ENCODE results near the gene PEX1. TPM values are rescaled to one million over a fixed set of nuclear protein-coding genes. Genes with fewer than 3 reads are reported as not detected.

PEX1 gene
- total RNA-seq, 1 donor, result 30.2 TPM

- H3K4me3 ChIP-seq (ENCODE audit: low read depth, low read length), result peak overlapping the region; percentile 80
- DNase-seq (ENCODE audit: low read depth), result no peak
- TF ChIP-seq, protein P1, sequence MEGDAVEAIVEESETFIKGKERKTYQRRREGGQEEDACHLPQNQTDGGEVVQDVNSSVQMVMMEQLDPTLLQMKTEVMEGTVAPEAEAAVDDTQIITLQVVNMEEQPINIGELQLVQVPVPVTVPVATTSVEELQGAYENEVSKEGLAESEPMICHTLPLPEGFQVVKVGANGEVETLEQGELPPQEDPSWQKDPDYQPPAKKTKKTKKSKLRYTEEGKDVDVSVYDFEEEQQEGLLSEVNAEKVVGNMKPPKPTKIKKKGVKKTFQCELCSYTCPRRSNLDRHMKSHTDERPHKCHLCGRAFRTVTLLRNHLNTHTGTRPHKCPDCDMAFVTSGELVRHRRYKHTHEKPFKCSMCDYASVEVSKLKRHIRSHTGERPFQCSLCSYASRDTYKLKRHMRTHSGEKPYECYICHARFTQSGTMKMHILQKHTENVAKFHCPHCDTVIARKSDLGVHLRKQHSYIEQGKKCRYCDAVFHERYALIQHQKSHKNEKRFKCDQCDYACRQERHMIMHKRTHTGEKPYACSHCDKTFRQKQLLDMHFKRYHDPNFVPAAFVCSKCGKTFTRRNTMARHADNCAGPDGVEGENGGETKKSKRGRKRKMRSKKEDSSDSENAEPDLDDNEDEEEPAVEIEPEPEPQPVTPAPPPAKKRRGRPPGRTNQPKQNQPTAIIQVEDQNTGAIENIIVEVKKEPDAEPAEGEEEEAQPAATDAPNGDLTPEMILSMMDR (IDR thresholded peaks at IDR 0.05; ENCODE audit: insufficient read depth, low read depth, low read length), result no peak
These were observed 591 bp upstream of the PEX1 start for GRCh38 chr7:92528958-92529264.

GRCh38 chr7:92527300-92528187 is 776 bp downstream of the PEX1 start:
- TF ChIP-seq, protein P1 (IDR thresholded peaks at IDR 0.05; ENCODE audit: insufficient read depth, low read depth, low read length), result peak; percentile 19
- H3K4me3 ChIP-seq (ENCODE audit: low read depth, low read length), result peak overlapping the region; percentile 80

GRCh38 chr7:92523110-92523509 is 5.2 kb downstream of the PEX1 start:
- H3K4me3 ChIP-seq (ENCODE audit: low read depth, low read length), result no peak overlapping the region
- TF ChIP-seq, protein P1 (IDR thresholded peaks at IDR 0.05; ENCODE audit: insufficient read depth, low read depth, low read length), result no peak
- no peak for DNase-seq (ENCODE audit: low read depth)

More at GRCh38 chr7:92527300-92528187, 776 bp downstream of the PEX1 start:
- DNase-seq (ENCODE audit: low read depth), result peak; percentile 64

- no peak for DNase-seq (ENCODE audit: low read depth)
- H3K4me3 ChIP-seq (ENCODE audit: low read depth, low read length), result no peak overlapping the region
- TF ChIP-seq, protein P1 (IDR thresholded peaks at IDR 0.05; ENCODE audit: insufficient read depth, low read depth, low read length), result no peak
These were observed 8.3 kb downstream of the PEX1 start for GRCh38 chr7:92520024-92520423.

DNA sequence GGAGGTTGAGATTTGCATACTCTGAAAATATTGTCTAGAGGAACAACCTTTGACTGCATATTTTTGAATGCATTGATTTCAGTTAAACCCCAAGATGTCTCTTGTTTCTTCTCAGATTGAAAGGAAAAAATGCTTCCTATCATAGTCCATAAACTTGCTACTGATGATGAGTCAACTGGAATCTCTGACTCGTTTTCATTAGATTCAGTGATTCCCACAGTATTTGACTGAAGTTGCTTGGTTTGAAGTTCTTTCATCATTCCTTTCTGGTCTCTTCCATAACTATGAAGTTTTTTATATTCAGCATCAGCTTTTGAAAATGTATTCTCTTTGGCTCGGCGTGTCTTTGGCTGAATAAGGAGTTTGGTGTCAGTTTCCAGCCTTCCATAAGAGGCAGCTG is 10.7 kb downstream of the PEX1 start:
- no peak overlapping the region for H3K4me3 ChIP-seq (ENCODE audit: low read depth, low read length)
- peak; percentile 3 for DNase-seq (ENCODE audit: low read depth)
- TF ChIP-seq, protein P1 (IDR thresholded peaks at IDR 0.05; ENCODE audit: insufficient read depth, low read depth, low read length), result no peak

GRCh38 chr7:92513167-92513902 is 15.0 kb downstream of the PEX1 start:
- no peak overlapping the region for H3K4me3 ChIP-seq (ENCODE audit: low read depth, low read length)
- TF ChIP-seq, protein P1 (IDR thresholded peaks at IDR 0.05; ENCODE audit: insufficient read depth, low read depth, low read length), result no peak
- no peak for DNase-seq (ENCODE audit: low read depth)

Measured in fibroblast of villous mesenchyme (primary cell).